Activated naive CD4-positive, alpha-beta T cell treated with anti-CD3 and anti-CD28 coated beads, Interleukin-2, amount 50 U/mL, for 72 hours (primary cell): ENCODE data around the gene ABHD17C. TPM values are rescaled to one million over a fixed set of nuclear protein-coding genes. Genes with fewer than 3 reads are reported as not detected.
"Not testable (repeated sequence)": the region's sequence is repeated elsewhere in the genome, so short reads cannot be mapped to it uniquely, and the experiment has no call there.

Experiments used
- ATAC-seq, 2 donors: fragments of 150-1000 bp; cut with Tn5 transposase; 2 replicates each; pipeline ENCODE4 v1.10.0; 2021; ENCODE audit warnings: mild to moderate bottlenecking in 2 of 2, moderate library complexity in 2 of 2
- DNase-seq, 2 donors: peaks; one replicate each; pipeline ENCODE4 v3.0.0; 2021 to 2022; ENCODE audit warnings: low spot score in 2 of 2
- H3K27ac Mint-ChIP-seq, 2 donors: one replicate each; pipeline ENCODE4 v1.8.0; 2022; ENCODE audit warnings: mild to moderate bottlenecking in 2 of 2, mixed read lengths in 2 of 2
- H3K36me3 Mint-ChIP-seq, 2 donors: one replicate each; pipeline ENCODE4 v1.8.0; 2022; ENCODE audit warnings: mixed read lengths in 2 of 2
- H3K9me3 Mint-ChIP-seq, 2 donors: one replicate each; pipeline ENCODE4 v1.8.0; 2022; ENCODE audit warnings: mixed read lengths in 2 of 2
- total RNA-seq, 2 donors: library from RNA; stranded (reverse); gene quantifications; one replicate each; pipeline ENCODE4 v1.2.3, GENCODE V29; 2022

The ABHD17C gene
- total RNA-seq: 1 to 10 TPM; 7.2 to 7.8 TPM

DNA sequence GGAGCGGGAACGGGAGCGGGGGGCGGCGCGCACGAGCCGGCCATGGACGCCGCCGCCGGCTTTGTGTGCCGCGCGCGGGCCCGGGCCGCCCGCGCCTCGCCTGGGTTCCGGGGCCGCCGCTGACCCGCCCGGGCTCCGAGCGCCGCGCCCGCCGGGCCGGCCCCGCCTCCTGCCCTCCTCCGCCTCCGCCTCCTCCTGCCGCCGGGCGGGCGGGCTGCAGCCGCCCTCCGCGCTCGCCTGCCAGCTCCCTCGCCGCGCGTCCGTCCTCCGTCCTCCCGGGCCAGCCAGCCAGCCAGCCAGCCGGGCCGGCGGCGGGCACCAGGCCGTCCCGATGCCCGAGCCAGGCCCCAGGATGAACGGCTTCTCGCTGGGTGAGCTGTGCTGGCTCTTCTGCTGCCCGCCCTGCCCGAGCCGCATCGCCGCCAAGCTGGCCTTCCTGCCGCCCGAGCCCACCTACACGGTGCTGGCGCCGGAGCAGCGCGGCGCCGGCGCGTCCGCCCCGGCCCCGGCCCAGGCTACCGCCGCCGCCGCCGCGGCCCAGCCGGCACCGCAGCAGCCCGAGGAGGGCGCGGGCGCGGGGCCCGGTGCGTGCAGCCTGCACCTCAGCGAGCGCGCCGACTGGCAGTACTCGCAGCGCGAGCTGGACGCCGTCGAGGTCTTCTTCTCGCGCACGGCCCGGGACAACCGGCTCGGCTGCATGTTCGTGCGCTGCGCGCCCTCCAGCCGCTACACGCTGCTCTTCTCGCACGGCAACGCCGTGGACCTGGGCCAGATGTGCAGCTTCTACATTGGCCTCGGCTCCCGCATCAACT lies at the start of gene ABHD17C:
ABHD17C (plus strand) TSS at position 212 of the 812 bp plus-strand sequence; CDS start at position 332, 120 bp downstream.
- Mint-ChIP-seq H3K36me3 (peaks cover 6 to 14% of the 10 kb centered on the region in 2 donors), H3K27ac (peak within 1 kb of the TSS; percentile 81 to 87), H3K9me3 (no peaks in the 10 kb centered on the region)
- peak; percentile 76 to 83 for ATAC-seq
- peak; percentile 50 to 64 for DNase-seq

DNA sequence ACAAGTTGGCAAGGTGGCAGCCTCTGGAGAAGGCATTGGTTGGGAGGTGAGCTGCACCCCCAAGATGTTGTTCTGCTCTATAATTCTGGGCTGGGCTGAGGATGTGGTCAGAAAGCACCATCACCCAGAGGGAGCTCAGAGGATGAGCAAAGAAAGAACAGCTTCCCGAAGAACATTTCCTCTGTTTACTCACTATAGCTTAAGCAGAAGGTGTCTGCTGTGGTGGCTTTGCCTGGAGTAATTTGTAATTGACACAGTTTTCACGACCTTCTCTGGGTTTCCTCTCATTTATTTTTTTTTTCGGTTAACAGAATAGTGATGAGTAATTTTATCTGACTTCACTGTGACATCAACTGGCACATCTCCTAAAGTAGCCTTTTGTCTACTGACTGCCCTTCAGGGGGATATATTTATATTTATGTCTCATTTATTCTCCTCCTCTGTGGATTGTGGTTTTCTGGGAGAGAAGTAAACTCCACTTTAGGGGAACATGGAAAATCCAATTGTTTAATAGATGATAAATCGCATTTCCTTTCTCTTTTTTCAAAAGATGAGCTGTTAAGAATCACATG lies 49.5 kb upstream of the ABHD17C start:
- H3K36me3 Mint-ChIP-seq: peaks cover 0 to 7% of the 10 kb centered on the region in 2 donors
- H3K27ac Mint-ChIP-seq: no peak overlapping the region
- ATAC-seq: no peak

DNA sequence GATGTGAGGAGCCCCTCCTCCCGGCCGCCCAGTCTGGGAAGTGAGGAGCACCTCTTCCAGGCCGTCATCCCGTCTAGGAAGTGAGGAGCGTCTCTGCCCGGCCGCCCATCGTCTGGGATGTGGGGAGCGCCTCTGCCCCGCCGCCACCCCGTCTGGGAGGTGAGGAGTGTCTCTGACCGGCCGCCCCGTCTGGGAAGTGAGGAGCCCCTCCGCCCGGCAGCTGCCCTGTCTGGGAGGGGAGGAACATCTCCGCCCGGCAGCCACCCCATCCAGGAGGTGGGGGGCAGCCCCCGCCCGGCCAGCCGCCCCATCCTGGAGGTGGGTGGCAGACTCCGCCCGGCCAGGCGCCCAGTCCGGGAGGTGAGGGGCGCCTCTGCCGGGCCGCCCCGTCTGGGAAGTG lies 47.7 kb upstream of the ABHD17C start:
- DNase-seq, ATAC-seq, H3K9me3 Mint-ChIP-seq, H3K27ac Mint-ChIP-seq: not testable (repeated sequence)
- peaks cover 0 to 14% of the 10 kb centered on the region in 2 donors for H3K36me3 Mint-ChIP-seq

More for the DNA sequence above, 49.5 kb upstream of the ABHD17C start:
- DNase-seq: no peak
- peaks cover 0 to 8% of the 10 kb centered on the region in 2 donors for H3K9me3 Mint-ChIP-seq

DNA sequence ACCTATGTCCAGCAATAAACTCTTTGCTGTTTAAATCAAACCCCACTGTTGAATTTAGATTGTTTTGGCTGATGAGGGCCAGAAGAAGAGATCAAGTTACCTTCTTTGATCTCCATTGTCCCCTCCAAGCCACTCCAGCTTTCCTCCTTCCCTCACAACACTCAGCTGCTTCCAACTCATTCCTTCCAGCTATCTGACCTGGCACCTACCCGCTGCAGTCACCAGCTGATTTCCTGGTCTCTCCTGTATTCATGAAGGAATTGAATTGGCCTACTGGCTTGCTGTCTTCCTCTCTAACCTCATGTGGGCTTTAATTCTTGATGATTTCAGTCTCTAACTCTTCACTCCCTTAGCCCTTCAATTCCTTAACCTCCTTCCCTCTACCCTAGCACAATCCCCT lies 40.8 kb upstream of the ABHD17C start:
- no peak for DNase-seq
- Mint-ChIP-seq H3K9me3 (peaks cover 10 to 19% of the 10 kb centered on the region in 2 donors), H3K36me3 (peaks cover 0 to 14% of the 10 kb centered on the region in 2 donors), H3K27ac (no peak overlapping the region)
- ATAC-seq: no peak

DNA sequence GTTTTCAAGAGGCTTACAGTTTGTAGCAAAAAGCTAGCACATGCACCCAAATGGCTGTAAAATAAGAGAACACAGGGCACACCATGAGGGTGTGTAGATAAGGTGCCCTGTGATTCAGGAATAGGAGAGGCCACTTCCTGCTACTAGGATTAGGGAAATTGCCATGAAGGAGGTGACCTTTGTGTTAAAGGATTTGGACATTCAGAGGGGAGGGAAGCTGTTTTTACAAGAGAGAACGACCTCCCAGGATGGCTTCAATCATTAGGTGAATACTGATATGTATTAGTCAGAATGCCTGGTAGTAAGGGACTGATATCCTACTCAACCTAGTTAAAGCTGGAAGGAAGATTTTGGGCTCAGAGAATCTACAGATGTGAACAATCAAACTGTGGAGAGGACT lies 35.7 kb upstream of the ABHD17C start:
- ATAC-seq: no peak
- Mint-ChIP-seq H3K9me3 (peaks cover 3 to 11% of the 10 kb centered on the region in 2 donors), H3K36me3 (no peaks in the 10 kb centered on the region), H3K27ac (no peak overlapping the region)
- no peak for DNase-seq

DNA sequence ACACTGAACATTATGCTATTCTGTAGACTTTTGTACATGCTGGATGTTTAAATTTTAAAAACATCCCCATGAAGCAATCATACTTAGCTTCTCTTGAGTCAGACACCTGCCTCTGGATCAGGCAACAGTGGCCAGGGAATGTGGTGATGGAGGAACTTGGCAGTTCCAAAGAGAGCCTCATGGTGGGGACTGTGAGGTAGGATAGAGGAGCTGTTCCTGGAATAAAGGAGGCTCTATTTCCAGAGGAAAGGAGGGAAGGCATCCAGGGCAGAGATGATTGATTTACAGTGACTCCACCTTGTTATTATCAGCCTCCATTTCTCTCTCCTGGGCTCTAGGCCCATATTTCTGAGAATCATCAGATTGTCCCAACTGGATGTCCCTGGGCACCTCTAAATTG lies 35.0 kb upstream of the ABHD17C start:
- no peak for DNase-seq
- H3K36me3 Mint-ChIP-seq: no peaks in the 10 kb centered on the region
- H3K27ac Mint-ChIP-seq: no peak overlapping the region
- H3K9me3 Mint-ChIP-seq: peaks cover 3 to 11% of the 10 kb centered on the region in 2 donors
- ATAC-seq: no peak

DNA sequence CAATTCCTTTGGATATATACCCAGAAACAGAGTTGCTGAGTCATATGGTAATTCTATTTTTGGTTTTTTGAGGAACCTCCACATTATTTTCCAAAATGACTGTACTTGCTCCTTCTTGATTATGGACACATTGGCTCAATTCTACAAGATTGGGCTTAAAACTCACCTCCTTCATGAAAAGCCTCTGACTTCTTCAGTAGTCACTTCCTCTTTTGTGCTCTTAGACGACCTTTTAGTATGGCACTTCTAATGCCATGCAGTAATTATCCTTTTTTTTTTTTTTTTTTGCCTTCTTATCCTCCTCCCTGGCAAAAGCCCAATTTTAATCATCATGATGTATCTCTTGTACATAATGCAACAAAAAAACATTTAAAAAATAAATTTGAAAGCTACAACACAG lies 33.0 kb upstream of the ABHD17C start:
- DNase-seq: no peak

DNA sequence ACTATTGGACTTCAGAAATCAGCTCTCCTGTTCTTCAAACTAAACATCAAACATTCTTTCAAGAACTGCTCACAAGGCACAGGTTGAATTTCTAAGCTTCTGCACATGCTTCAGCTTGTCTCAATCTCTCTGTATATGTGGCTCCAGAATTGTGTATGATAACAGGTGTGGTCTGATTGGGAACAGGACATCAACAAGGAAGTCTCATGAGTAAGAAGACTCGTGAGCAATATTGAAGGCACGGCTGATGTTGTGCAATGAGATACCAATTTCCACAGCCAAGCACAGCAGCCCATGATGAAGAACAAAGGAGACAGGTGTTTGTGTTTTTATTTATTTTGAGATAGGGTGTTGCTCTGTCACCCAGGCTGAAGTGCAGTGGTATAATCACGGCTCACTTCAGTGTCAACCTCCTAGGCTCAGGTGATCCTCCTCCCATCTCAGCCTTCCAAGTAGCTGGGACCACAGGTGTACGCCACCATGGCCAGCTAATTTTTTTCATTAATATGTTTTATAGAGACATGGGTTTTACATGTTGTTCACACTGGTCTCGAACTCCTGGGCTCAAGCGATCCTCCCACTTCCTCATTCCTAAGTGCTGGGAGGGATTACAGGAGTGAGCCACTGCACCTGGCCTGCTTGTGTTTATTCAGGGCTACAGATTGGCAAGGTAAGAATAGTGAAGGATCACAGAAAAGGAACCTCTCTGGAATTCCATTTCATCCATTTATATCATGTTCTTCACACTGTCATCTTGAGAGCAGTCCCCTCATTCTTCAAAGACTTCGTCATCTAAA lies 32.2 kb upstream of the ABHD17C start:
- Mint-ChIP-seq H3K9me3 (no peaks in the 10 kb centered on the region), H3K36me3 (no peaks in the 10 kb centered on the region), H3K27ac (no peak overlapping the region)
- DNase-seq (no peak), ATAC-seq (no peak)

More for the DNA sequence above, 33.0 kb upstream of the ABHD17C start:
- H3K27ac Mint-ChIP-seq: no peak overlapping the region
- peaks cover 0 to 4% of the 10 kb centered on the region in 2 donors for H3K9me3 Mint-ChIP-seq
- no peaks in the 10 kb centered on the region for H3K36me3 Mint-ChIP-seq
- no peak for ATAC-seq

DNA sequence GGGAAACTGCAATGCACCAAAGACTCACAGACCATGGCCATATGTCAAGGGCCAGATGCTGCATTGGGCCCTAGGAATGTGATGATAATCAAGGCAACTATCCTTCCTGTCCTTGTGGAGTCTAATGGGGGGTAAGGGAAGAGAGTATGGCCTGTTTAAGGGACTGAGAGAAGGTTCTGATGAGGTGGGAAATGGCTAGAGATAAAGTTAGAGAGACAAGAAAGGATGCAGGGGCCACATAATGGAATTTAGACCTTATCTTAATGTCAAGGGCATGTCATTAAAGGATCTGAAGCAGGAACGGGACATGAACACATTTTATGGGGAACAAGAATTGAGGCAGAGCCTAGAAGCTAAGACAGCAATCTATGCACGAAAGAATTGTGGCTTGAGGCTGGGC lies 30.0 kb upstream of the ABHD17C start:
- no peak for DNase-seq
- H3K36me3 Mint-ChIP-seq: no peaks in the 10 kb centered on the region
- H3K27ac Mint-ChIP-seq: no peak overlapping the region
- ATAC-seq: no peak
- no peaks in the 10 kb centered on the region for H3K9me3 Mint-ChIP-seq

DNA sequence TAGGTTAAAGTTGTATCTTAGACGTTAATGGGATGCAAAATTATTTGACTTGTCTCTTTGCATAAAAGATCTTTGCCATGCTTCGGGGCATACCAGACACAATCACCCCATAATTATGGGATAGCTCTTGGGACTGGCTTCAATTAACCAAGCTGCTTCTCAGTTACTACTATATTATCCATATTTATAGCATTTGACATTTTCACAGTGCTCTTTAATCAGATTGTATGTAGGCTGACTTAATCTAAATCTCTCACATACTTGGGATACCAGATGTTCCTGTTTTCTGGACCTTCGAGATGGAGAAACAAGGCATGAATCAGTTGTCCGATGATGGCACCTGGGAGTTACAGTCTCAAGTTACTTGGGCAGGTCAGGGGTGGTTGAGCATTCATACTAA lies 27.2 kb upstream of the ABHD17C start:
- Mint-ChIP-seq H3K27ac (no peak overlapping the region), H3K36me3 (no peaks in the 10 kb centered on the region), H3K9me3 (no peaks in the 10 kb centered on the region)
- ATAC-seq (no peak), DNase-seq (no peak)

DNA sequence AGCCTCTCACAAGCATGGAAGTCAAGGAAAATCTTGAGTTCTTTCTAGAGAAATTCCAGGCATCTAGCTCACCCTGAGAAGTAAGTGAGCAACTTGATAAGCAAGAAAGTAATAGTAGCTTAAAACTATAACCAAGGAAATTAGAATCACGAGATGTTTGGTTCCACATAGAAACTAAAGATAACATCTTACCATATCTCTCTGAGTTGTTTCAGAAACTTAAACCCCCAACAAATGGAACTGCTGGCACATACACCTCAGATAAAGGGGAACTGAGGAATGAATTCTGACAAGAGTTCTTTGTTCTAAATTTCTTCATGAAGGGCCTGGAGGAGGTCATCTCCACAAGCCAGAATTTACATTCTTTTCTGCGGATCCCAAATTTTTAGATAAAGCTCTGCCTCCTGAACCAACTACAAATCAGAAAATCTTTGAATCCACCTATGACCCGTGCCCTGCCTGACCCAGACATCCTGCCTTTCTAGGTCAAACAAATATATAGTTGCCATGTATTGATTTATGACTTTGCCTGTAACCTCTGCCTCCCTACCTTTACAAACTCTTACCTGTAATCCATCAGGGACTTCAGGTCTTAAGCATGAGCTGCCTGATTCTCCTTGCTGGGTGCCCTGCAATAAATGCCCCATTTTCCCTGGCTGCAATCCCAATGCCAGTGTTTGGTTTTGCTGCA lies 26.4 kb upstream of the ABHD17C start:
- ATAC-seq: no peak
- Mint-ChIP-seq H3K9me3 (no peaks in the 10 kb centered on the region), H3K36me3 (no peaks in the 10 kb centered on the region)

DNA sequence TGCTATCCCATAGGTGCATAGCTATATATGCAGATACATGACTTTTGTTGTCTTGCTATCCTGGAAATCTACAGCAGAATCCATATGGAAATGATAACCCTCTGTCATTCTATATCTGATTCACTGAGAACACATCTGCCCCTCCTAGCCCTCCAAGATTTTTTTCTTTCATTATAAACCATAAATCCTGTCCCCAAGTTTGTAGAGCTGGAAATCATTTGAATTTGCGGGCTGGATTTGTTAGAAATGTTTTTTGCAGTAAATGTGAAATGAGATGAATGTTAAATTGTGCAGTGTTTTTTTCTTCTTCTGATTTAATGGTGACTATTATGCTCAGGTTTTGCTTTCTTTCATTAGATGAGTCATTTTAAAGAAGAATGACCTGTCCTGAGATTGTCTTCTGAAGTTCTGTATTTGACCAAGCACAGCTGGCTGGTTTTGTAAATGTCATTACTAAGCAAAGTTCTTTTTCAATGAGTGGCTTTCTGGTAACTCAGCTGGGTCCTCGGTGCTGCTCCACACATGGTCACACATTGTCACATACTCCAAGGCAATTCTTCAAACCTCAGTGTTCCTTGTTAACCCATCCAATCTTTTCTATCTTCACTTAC lies 25.3 kb upstream of the ABHD17C start:
- no peak for DNase-seq
- Mint-ChIP-seq H3K36me3 (no peaks in the 10 kb centered on the region), H3K9me3 (no peaks in the 10 kb centered on the region), H3K27ac (no peak overlapping the region)
- ATAC-seq: no peak

More for the DNA sequence above, 26.4 kb upstream of the ABHD17C start:
- no peak overlapping the region for H3K27ac Mint-ChIP-seq
- no peak for DNase-seq

DNA sequence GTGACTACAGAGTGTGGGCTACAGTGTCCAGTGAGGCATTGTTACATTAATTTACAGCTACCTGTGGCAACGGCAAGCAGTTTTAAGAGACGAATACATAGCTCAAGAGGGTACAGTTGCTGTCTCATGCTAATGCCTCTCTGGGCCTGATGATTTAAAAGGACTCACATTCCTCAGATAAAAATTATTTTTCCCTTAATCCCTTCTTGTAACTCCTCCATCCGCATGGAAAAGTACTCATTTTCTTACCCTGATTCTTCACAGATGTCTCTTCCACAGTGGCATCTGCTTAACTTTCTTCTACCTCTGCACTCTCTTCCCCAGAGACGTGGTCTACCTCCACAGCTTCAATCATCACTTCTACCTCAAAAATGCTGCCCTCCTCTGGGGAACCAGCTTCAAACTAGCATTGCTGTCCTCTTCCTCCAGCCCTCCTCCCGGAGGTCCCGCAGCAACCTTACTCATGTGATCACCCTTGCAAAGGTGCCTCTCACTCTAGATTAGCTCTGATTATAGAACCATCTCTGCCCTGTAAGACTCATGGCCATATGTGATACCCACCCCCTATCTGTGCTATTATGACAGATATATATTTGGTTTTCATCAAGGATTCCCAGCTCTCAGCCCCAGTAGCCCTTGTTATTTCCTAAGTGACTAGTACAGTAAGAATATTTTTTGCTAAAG lies 21.4 kb upstream of the ABHD17C start:
- ATAC-seq: no peak
- H3K9me3 Mint-ChIP-seq: no peaks in the 10 kb centered on the region

DNA sequence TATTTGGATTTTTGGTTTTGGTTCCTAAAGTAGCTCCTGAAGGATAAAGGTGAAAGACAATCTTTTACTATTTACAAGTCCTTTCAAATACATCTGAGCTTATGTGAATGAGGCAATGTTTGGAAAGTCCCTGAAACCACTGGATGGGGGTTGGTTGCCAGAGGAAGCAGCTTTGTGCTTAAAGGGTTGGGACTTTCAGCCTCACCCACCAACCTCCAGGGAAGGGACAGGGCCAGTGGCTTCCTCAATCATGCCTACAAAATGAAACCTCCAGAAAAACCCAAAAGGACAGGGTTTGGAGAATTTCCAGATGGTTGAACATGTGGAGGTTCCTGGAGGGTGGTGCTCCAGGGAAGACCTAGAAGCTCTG lies 20.9 kb upstream of the ABHD17C start:
- Mint-ChIP-seq H3K27ac (peak overlapping the region in 1 of 2 donors; percentile 17), H3K9me3 (no peaks in the 10 kb centered on the region), H3K36me3 (no peaks in the 10 kb centered on the region)
- DNase-seq (no peak), ATAC-seq (no peak)

More for the DNA sequence above, 21.4 kb upstream of the ABHD17C start:
- H3K27ac Mint-ChIP-seq: no peak overlapping the region
- DNase-seq: no peak
- H3K36me3 Mint-ChIP-seq: no peaks in the 10 kb centered on the region

DNA sequence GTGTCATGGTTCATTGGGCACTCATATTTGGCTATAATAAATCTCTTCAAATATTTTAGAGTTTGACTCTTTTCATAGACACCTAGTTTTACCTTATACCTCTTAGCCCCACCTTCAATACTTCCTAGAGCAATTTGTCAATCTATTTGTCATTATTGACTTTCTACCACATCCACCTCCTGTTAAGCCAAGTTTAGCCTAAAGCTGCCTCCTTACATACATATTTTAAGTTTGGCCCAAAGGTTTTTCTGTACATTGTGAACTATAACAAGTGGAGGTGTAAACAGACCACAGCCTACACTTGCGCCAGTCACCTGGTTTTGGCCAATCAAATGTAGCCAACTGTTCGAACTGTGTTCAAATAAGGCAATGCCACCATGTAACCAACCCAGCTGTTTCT lies 18.1 kb upstream of the ABHD17C start:
- no peaks in the 10 kb centered on the region for H3K36me3 Mint-ChIP-seq
- peaks cover 0 to 5% of the 10 kb centered on the region in 2 donors for H3K9me3 Mint-ChIP-seq
- ATAC-seq (no peak), DNase-seq (no peak)
- H3K27ac Mint-ChIP-seq: no peak overlapping the region
